Measurements from ENCODE around the gene TMEM151A.

- no peak for TF ChIP-seq CTCF (IDR thresholded peaks at IDR 0.05)
- no peak for TF ChIP-seq POLR2A (IDR thresholded peaks at IDR 0.05)
These were observed 17.5 kb upstream of the TMEM151A start for GRCh38 chr11:66274219-66274618.
